Ectodermal cell (in vitro differentiated cells): ENCODE results near the gene KRTAP13-2.

Source experiments
- H3K27ac ChIP-seq: 2 replicates; pipeline ENCODE4 v1.7.0; 2013; ENCODE audit warnings: mild to moderate bottlenecking, low read depth, low read length; ENCODE audit not compliant: insufficient read depth, poor library complexity, severe bottlenecking
- H3K27me3 ChIP-seq: 2 replicates; pipeline ENCODE4 v1.7.0; 2013; ENCODE audit warnings: mild to moderate bottlenecking, low read length; ENCODE audit not compliant: insufficient read depth, control insufficient read depth, poor library complexity, severe bottlenecking
- H3K36me3 ChIP-seq: one replicate; pipeline ENCODE4 v1.7.0; 2013; ENCODE audit warnings: low read length; ENCODE audit not compliant: control insufficient read depth, insufficient read depth
- H3K4me1 ChIP-seq: one replicate; pipeline ENCODE4 v1.7.0; 2013; ENCODE audit warnings: low read length; ENCODE audit not compliant: control insufficient read depth, insufficient read depth
- H3K4me3 ChIP-seq: 2 replicates; pipeline ENCODE4 v1.7.0; 2013; ENCODE audit warnings: low read depth, low read length, control low read depth; ENCODE audit not compliant: insufficient read depth
- H3K9me3 ChIP-seq: 2 replicates; pipeline ENCODE4 v1.7.0; 2013; ENCODE audit warnings: mild to moderate bottlenecking, low read length, moderate library complexity; ENCODE audit not compliant: control insufficient read depth
- WGBS, 2 experiments: methylation state at CpG; one replicate each; pipeline ENCODE4 v1.1.7; 2013; ENCODE audit warnings: missing lambda C conversion rate in 2 of 2; 5-methylcytosine and 5-hydroxymethylcytosine counted together

Gene KRTAP13-2

DNA sequence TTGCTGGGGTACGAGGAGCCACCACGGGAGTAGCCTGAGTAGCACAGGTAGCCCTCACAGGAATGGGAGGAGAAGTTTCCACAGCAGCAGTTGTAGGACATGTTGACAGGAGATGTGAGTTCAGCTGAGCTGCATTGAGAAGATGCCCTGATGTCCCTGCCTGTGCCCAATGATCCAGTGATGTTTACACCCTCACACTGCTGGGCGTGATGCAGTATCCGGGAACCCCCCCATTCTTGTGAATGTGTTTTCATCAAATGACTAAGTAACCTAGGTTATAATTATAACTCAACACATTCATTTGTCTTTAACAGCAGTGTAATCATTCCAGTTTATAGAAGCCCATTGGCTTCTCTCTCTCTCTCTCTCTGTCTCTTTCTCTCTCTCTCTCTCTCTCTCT, 23.6 kb downstream of the KRTAP13-2 start, which contains the start of gene KRTAP23-1:
Gene KRTAP23-1 (minus strand): TSS at position 101 of the 400 bp plus-strand sequence. CDS start 0 bp downstream, at position 101.
- Histone ChIP-seq H3K4me1 (no peaks in the 10 kb centered on the region), H3K4me3 (no peak within 1 kb of the TSS), H3K9me3 (no peaks in the 10 kb centered on the region), H3K27me3 (no peaks in the 10 kb centered on the region), H3K36me3 (no peaks in the 10 kb centered on the region), H3K27ac (no peak within 1 kb of the TSS)
- WGBS, 2 experiments = 93 to 94% methylated on average over 4 of the region's 4 CpGs

DNA sequence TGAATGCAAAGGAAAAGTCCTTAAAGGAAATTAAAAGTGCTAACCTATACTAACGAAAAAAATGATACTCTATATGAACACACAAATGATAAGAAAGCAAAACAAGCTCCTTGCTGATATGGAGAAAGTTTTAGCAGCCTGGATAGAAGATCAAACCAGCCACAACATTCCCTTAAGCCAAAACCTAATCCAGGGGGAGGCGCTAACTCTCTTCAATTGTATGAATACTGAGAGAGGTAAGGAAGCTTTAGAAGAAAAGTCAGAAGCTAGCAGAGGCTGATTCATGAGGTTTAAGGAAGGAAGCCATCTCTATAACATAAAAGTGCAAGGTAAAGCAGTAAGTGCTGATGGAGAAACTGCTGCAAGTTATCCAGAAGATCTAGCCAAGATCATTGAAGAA, 27.1 kb downstream of the KRTAP13-2 start:
- Histone ChIP-seq H3K27me3 (no peaks in the 10 kb centered on the region), H3K36me3 (no peaks in the 10 kb centered on the region), H3K4me1 (no peaks in the 10 kb centered on the region), H3K4me3 (no peak overlapping the region), H3K27ac (no peak overlapping the region), H3K9me3 (no peaks in the 10 kb centered on the region)
- WGBS, 2 experiments = 93 to 100% methylated on average over 1 to 2 of the region's 2 CpGs

GRCh38 chr21:30340714-30341573, 31.1 kb downstream of the KRTAP13-2 start:
- WGBS, 2 experiments = 91% methylated on average over 1 of the region's 2 CpGs
- H3K36me3 ChIP-seq = no peaks in the 10 kb centered on the region
- no peak overlapping the region for H3K27ac ChIP-seq
- H3K27me3 ChIP-seq = no peaks in the 10 kb centered on the region
- H3K9me3 ChIP-seq = no peaks in the 10 kb centered on the region
- no peak overlapping the region for H3K4me3 ChIP-seq
- H3K4me1 ChIP-seq = no peaks in the 10 kb centered on the region

DNA sequence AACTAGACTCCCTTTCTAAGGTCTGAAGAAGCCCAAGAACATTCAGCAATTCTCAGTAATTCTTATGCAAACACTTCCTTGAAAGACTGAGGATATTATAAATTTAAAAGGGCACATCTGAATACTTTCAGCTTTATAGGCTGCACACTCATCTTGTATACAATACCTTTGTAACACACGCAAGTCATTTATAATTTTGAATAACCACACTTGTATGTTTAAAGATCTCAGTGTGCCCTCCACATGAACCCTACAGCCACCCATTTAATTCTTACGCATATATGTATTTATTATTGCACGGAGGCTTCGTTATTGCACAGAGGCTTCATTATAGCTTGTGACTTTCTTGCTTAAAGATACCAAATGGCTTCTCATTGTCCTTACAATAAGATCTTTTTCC, 33.4 kb downstream of the KRTAP13-2 start:
- Histone ChIP-seq H3K36me3 (no peaks in the 10 kb centered on the region), H3K4me3 (no peak overlapping the region), H3K4me1 (no peaks in the 10 kb centered on the region), H3K9me3 (no peaks in the 10 kb centered on the region), H3K27ac (no peak overlapping the region), H3K27me3 (no peaks in the 10 kb centered on the region)
- 94 to 97% methylated on average over 4 of the region's 4 CpGs for WGBS, 2 experiments

DNA sequence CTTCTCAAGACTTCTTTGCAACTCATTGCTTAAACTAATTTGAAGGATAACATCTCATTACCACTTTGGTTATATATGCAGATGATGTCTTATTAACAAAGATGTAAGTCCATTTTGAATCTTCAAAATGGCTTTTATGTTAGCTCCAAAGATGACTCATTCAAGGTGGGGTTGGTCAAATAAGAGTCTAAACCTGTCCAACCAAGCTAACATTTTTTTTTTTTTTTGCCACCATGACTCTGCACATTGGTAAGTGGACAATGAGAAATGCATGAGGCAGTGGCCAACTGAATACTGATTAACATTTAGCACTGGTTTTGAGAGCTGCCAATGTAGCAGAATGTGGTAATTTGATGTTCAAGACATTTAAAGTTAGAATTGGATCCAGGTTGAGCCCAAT, 34.3 kb downstream of the KRTAP13-2 start:
- Histone ChIP-seq H3K4me3 (no peak overlapping the region), H3K36me3 (no peaks in the 10 kb centered on the region), H3K27ac (no peak overlapping the region), H3K4me1 (no peaks in the 10 kb centered on the region), H3K9me3 (no peaks in the 10 kb centered on the region), H3K27me3 (no peaks in the 10 kb centered on the region)

DNA sequence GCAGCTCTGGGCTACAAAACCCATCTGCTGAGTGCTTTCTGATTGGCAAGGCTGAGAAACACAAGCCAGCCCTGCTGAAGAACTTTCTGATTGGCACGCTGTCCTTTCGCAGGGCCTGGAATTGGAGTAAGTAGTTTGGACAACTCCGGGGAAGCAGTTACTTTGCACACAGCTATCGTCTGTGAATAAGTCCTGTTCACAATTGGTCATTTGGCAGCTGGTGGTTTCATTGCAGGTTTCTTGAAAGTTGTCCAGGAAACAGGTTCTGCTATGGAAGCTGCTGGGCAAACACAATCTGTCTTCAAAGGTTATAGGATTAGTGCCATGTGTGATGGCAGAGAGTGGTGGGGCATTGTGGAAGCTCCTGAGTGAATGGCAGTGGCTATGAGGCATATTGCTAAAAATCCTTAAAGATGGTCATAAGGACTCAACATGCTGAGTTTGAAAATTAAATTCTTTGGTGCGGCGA, 34.8 kb downstream of the KRTAP13-2 start, which contains the start of gene KRTAP27-1:
Gene KRTAP27-1 (minus strand): TSS at position 419 of the 469 bp plus-strand sequence. CDS start 26 bp downstream, at position 393.
- H3K9me3 ChIP-seq = no peaks in the 10 kb centered on the region
- H3K27me3 ChIP-seq = no peaks in the 10 kb centered on the region
- H3K27ac ChIP-seq = no peak within 1 kb of the TSS
- H3K36me3 ChIP-seq = no peaks in the 10 kb centered on the region
- H3K4me3 ChIP-seq = no peak within 1 kb of the TSS
- 80% methylated on average over 6 of the region's 6 CpGs for WGBS, 2 experiments
- no peaks in the 10 kb centered on the region for H3K4me1 ChIP-seq

GRCh38 chr21:30336596-30336995, 35.5 kb downstream of the KRTAP13-2 start:
- H3K4me3 ChIP-seq = no peak overlapping the region
- no peaks in the 10 kb centered on the region for H3K4me1 ChIP-seq
- no peaks in the 10 kb centered on the region for H3K27me3 ChIP-seq
- WGBS, 2 experiments = 83 to 100% methylated on average over 1 to 2 of the region's 2 CpGs
- no peak overlapping the region for H3K27ac ChIP-seq
- no peaks in the 10 kb centered on the region for H3K9me3 ChIP-seq
- no peaks in the 10 kb centered on the region for H3K36me3 ChIP-seq

DNA sequence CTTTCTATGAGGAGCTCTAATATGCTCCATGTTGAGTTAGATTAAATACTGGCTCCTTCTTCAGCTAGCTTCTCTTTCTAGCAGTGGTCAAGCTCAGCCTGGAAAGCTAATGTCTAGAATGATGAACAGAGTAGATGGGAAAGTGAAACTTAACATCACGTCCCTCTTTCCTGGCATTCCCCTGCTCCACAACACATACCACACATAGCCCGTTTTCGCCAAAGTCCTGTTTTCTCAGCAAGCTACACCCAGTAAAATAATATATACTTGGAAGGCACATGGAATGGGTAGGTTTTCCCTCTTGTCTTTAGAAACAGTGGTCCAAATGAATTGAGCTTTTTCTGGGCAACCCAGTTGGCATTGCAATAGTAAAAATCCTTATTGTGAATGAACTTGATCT, 38.3 kb downstream of the KRTAP13-2 start:
- Histone ChIP-seq H3K4me3 (no peak overlapping the region), H3K9me3 (no peaks in the 10 kb centered on the region), H3K27ac (no peak overlapping the region), H3K36me3 (no peaks in the 10 kb centered on the region), H3K27me3 (no peaks in the 10 kb centered on the region), H3K4me1 (no peaks in the 10 kb centered on the region)
- WGBS, 2 experiments = 93 to 94% methylated on average over 3 of the region's 3 CpGs

DNA sequence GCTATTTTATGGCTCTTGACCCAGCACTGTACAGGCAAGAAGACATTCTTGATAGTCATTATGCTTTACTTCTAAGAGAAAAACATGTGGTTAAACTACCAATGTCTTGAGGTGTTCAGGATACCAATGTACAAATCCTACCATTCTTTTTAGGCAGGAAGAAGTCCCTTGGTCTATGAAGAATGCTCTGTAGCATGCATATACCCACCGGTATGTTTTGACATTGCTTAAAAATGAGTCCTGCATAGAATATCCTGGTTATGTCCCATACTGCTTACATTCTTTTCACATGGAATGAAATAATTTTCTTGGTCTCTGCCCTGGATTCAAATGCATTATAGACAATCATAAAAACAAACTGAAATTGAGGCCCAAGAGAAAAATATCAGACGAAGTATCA, 39.4 kb downstream of the KRTAP13-2 start:
- Histone ChIP-seq H3K27ac (no peak overlapping the region), H3K9me3 (no peaks in the 10 kb centered on the region), H3K36me3 (no peaks in the 10 kb centered on the region), H3K27me3 (no peaks in the 10 kb centered on the region), H3K4me1 (no peaks in the 10 kb centered on the region), H3K4me3 (no peak overlapping the region)
- 91 to 93% methylated on average over 2 of the region's 2 CpGs for WGBS, 2 experiments

DNA sequence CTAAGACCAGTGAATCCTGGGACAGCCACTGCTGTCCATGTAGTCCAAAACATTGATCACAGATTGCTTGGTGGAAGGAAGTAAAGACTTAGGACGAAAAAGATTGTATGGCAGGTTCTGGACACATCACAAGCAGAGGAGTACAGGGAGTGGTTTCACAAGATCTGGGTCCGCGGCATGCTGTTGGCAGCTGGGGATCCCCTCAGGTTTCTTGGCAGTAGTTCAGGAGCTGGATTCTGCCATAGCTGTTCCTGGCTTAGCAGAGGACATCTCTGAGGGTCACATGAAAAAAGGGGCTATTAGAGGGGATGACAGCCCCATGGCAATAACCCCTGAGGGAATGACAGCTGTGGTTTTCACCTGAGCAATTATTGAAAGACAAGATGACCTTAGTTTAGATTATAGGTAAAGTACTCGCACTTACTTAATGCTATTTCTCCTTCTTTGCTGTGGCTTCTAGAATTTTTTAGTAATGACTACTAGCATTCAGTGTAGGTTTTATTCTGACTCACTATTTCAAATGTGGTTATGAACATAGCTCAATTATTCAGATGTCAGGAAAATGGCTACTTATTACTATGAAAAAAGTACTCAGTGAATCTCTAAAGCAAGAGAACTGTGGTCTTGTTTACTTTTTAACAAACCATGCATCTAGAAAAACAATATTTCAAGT, 42.7 kb downstream of the KRTAP13-2 start:
- Histone ChIP-seq H3K4me3 (no peak overlapping the region), H3K9me3 (no peaks in the 10 kb centered on the region), H3K27ac (no peak overlapping the region), H3K4me1 (no peaks in the 10 kb centered on the region), H3K27me3 (no peaks in the 10 kb centered on the region), H3K36me3 (no peaks in the 10 kb centered on the region)
- 95% methylated on average over 3 to 4 of the region's 4 CpGs for WGBS, 2 experiments
